H1 (cell line): ENCODE data around the gene KRT6C. TPM values are rescaled to one million over a fixed set of nuclear protein-coding genes. Genes with fewer than 3 reads are reported as not detected.

ENCODE experiments used
- CHD7 ChIP-seq: fragments of 300-600 bp; sonication (generic); IDR thresholded peaks from 2 replicates; pipeline ENCODE4 v1.7.1; 2012; ENCODE audit warnings: low read length, moderate library complexity, mild to moderate bottlenecking, inconsistent platforms; ENCODE audit not compliant: insufficient replicate concordance
- FOSL1 ChIP-seq: IDR thresholded peaks from 2 replicates; pipeline ENCODE4 v1.6.1; 2011; ENCODE audit warnings: mild to moderate bottlenecking, low read depth, low read length, moderate library complexity; ENCODE audit not compliant: insufficient read depth
- JUN ChIP-seq: IDR thresholded peaks from 2 replicates; pipeline ENCODE4 v1.6.1; 2011; ENCODE audit warnings: low read depth, mild to moderate bottlenecking, improper control_type of control experiment, low read length
- JUND ChIP-seq: IDR thresholded peaks from 2 replicates; pipeline ENCODE4 v1.6.1; 2011; ENCODE audit warnings: mild to moderate bottlenecking, improper control_type of control experiment, low read length
- KDM4A ChIP-seq: IDR thresholded peaks from one replicate; pipeline ENCODE4 v1.7.1; 2012; ENCODE audit warnings: low read depth, mild to moderate bottlenecking, moderate library complexity, low read length, inconsistent platforms; ENCODE audit not compliant: severe bottlenecking
- NRF1 ChIP-seq: IDR thresholded peaks from 2 replicates; pipeline ENCODE4 v1.6.1; 2011; ENCODE audit warnings: mild to moderate bottlenecking, low read depth, low read length, improper control_type of control experiment
- TAF7 ChIP-seq: optimal IDR thresholded peaks from 2 replicates; pipeline ENCODE3; 2011; ENCODE audit warnings: low read depth, mild to moderate bottlenecking, inconsistent platforms, low read length, moderate library complexity, borderline replicate concordance
- USF2 ChIP-seq: IDR thresholded peaks from 2 replicates; pipeline ENCODE4 v1.6.1; 2011; ENCODE audit warnings: low read length, improper control_type of control experiment
- polyA plus RNA-seq, 7 experiments: library from polyadenylated mRNA; depleted of rRNA in 3 of 7; stranded (reverse) in 5 of 7; unstranded in 2 of 7; fragments of >200 nt in 5 of 7; fragments of 200-250 nt in 2 of 7; gene quantifications; 1 replicate in 5 of 7; 2 replicates in 1 of 7; 4 replicates in 1 of 7; pipeline versions ENCODE4 v1.2.1 to v1.2.3, GENCODE V29; 2011 to 2013; ENCODE audit warnings: missing spikeins in 2 of 7, mixed read lengths in 2 of 7
- total RNA-seq: library from RNA; stranded (reverse); fragmentation: NEBNext Ultra II Directional; extraction: Animal tissue kit (Norgen Biotek cat#: 25700); gene quantifications from 2 replicates; pipeline ENCODE4 v1.2.1, GENCODE V29; 2021

Gene KRT6C
- total and polyA plus RNA-seq, 2 of the 8 experiments (the other 6 are each of a cell fraction or from before 2014, with no cell fraction given), result not detected

- TF ChIP-seq TAF7 (no peak), KDM4A (peak; percentile 24), NRF1 (no peak), JUN (no peak), JUND (peak; percentile 52; the same call in 1 of the 2 replicates), FOSL1 (no peak), USF2 (no peak), CHD7 (no peak)
Observed at GRCh38 chr12:52496590-52497071, 23.0 kb upstream of the KRT6C start (continued).
